ENCODE data around the gene ZBTB12.
A peak's percentile ranks its signal among the peaks of the same experiment; 100 is the strongest.
"Not testable (repeated sequence)": the region's sequence is repeated elsewhere in the genome, so short reads cannot be mapped to it uniquely, and the experiment has no call there.

The ZBTB12 gene

DNA sequence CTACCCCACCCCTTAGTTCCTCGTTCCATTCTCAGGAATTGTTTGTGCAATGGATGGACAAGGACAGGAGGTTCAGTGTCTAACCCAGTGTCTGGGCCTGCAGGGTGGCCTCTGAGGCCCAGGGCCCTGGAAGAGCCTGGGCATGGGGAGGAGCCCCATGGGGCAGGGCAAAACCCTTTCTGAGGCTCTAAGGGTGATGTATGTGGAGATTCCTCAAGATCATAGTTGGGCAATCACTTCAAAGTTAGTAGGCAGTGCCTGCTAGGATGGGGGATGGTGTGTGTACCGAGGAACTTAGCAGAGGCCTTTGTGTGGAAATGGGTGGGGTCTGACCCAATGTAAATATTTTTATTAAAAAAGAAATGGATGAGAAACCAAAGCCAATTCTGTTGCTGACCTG lies 18.9 kb upstream of the ZBTB12 start:
- no peak for DNase-seq

- no peak for DNase-seq
Measured at GRCh38 chr6:31919624-31920303, 17.9 kb upstream of the ZBTB12 start.

DNA sequence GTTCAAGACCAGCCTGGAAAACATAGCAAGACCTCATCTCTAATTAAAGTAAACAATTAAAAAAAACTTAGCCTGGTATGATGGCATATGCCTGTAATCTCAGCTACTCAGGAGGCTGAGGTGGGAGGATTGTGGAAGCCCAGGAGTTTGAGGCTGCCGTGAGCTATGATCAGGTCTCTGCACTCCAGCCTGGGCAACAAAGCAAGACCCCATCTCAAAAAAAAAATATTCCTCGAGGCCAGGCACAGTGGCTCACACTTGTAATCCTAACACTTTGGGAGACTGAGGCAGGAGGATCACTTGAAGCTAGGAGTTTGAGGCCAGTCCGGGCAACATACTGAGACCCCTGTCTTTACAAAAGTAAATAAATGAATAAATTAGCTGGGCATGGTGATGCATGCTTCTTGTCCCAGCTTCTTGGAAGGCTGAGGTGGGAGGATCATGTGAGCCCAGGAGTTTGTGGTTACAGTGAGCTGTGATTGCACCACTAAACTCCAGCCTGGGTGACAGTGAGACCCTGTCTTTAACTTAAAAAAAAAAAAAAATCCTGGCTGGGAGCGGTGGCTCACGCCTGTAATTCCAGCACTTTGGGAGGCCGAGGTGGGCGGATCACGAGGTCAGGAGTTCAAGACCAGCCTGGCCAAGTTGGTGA lies 16.3 kb upstream of the ZBTB12 start:
- DNase-seq: no peak

GRCh38 chr6:31915756-31916155 lies 13.9 kb upstream of the ZBTB12 start:
- no peak for DNase-seq

GRCh38 chr6:31915351-31915750 lies 13.5 kb upstream of the ZBTB12 start:
- DNase-seq: no peak

DNA sequence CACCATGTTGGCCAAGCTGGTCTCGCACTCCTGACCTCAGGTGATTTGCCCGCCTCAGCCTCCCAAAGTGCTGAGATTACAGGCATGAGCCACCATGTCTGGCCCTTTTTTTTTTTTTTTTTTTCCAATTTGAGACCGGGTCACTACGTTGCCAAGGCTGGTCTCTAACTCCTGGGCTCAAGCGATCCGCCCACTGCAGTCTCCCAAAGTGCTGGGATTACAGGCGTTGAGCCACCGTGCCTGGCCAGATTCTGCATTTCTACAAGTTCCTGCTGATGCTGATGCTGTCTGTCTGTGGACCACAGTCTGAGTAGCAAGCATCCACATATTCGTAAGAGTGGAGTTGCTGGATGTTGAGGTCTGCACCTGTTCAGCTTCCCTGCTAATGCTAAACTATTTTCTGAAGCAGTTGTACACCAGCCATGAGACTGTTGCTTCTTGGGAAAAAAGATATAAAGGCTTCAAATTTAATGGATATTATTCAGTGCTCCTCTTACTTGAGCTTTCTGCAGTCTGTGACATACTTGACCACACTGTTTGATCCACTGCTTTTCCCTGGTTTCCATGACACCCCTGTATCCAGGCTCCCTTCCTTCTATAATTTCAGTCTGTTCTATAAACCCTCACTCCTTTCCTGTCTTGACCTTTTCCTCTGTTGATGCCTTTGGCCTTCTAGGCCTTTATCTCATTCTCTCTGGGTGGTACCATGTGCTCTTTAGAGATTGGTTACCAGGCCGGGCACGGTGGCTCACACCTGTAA lies 10.1 kb upstream of the ZBTB12 start:
- no peak for DNase-seq

- not testable (repeated sequence) for DNase-seq
Measured at GRCh38 chr6:31909298-31909697, 7.4 kb upstream of the ZBTB12 start.

GRCh38 chr6:31908791-31909190 lies 6.9 kb upstream of the ZBTB12 start:
- DNase-seq: no peak

GRCh38 chr6:31908255-31908654 lies 6.4 kb upstream of the ZBTB12 start:
- DNase-seq: not testable (repeated sequence)

DNA sequence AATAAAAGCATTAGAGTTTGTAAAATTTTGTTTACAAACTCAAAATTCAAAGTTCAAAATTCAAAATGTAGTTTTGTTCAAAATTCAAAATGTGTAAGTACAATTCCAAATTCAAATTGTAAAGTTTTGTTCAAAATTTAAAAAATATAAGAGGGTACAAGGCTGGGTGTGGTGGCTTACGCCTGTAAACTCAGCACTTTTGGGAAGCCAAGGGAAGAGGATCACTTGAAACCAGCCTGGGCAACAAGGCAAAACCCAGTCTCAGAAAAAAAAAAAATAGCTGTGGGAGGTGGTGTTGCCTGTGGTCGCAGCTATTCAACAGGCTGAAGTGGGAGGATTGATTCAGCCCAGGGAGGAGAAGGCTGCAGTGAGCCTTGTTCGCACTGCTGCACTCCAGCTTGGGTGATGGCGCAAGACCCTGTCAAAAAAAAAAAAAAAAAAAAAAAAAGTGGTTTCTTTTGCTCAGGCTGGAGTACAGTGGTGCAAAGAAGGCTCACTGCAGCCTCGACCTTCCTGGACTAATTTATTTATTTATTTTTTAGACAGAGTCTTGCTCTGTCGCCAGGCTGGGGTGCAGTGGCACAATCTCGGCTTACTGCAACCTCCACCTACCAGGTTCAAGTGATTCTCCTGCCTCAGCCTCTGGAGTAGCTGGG lies 5.4 kb upstream of the ZBTB12 start:
- DNase-seq: no peak

GRCh38 chr6:31906727-31907126 lies 4.8 kb upstream of the ZBTB12 start:
- not testable (repeated sequence) for DNase-seq

GRCh38 chr6:31906122-31906521 lies 4.2 kb upstream of the ZBTB12 start:
- DNase-seq: no peak

DNA sequence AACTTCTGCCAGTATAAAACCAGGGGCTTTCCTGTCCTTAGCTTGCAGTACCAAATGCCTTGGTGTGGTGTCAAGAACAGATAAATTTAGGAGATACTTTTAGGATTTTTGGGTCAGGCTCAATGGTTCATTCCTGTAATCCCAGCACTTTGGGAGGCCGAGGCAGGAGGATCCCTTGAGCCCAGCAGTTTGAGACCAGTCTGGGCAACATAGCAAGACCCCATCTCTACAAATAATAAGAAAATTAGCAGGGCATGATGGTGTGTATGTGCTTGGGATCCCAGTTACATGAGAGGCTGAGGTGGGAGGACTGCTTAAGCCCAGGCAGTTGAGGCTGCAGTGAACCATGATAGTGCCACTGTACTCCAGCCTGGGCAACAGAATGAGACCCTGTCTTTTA lies 3.2 kb upstream of the ZBTB12 start:
- no peak for DNase-seq

- DNase-seq: no peak
Measured at GRCh38 chr6:31903957-31904356, 2.1 kb upstream of the ZBTB12 start.

DNA sequence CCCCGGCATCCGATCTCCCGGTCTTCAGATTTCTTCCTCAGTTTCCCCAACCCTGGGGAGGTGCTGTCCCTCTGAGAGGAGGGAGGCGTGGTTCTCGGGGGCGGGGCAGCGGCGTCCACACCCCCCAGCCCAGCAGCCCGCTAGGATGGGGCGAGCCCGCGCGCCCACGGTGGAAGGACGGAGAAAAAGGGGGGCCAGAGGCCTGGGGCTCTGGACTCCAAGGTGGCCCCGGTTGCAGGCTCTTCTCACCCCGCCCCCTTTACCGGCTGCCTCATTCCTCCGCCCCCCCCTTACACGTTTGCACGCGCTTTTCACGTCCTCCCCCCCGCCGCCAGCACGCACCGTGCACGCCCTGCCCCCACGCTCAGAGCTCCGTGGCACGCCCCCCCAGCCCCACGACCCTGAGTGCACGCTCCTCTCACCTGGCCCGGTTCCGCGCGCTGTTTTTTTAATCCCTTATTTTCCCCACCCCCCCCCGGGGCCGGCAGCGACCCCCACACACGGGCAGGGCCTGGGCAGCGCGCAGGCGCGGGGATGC lies 402 bp downstream of the ZBTB12 start:
- DNase-seq: peak; percentile 69

- no peak for DNase-seq
Measured at GRCh38 chr6:31900917-31901414, 920 bp downstream of the ZBTB12 start.

DNA sequence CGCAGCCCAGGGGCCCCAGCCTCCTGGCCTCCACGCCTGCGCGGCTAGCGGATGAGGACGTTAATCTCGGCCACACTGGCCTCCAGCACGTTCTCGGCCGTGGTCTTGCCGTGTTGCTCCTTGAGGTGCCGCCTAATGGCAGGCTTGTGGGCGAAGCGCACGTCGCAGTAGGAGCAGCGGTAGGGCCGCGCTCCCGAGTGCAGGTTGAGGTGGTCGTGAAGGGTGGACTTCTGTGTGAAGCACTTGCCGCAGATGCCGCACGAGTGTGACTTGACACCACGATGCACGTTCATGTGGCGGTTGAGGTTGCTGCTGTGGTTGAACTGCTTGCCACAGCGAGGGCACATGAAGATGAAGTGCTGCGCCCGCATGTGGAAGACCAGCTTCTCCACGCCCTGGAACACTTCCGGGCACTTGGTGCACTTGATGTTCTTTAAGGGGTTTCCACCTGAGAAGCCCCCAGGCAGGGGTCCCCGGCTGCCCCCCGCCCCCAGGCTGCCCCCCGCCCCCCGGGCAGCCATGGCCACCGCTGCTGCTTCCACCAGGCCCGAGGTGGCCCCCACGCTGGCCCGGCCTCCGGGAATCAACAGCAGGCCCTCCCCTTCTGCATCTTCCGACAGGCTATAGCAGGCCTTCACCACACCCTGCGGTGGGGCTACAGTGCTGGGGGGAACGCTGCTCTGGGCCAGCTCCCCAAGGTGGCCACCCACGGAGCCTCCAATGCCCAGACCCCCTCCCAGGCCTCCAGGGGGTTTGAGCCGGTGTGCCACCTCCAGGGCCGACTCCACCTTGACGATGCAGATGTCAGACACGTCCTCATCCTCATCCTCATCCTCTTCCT lies 1.8 kb downstream of the ZBTB12 start:
- no peak for DNase-seq

GRCh38 chr6:31899215-31899614 lies 2.7 kb downstream of the ZBTB12 start:
- DNase-seq: no peak

DNA sequence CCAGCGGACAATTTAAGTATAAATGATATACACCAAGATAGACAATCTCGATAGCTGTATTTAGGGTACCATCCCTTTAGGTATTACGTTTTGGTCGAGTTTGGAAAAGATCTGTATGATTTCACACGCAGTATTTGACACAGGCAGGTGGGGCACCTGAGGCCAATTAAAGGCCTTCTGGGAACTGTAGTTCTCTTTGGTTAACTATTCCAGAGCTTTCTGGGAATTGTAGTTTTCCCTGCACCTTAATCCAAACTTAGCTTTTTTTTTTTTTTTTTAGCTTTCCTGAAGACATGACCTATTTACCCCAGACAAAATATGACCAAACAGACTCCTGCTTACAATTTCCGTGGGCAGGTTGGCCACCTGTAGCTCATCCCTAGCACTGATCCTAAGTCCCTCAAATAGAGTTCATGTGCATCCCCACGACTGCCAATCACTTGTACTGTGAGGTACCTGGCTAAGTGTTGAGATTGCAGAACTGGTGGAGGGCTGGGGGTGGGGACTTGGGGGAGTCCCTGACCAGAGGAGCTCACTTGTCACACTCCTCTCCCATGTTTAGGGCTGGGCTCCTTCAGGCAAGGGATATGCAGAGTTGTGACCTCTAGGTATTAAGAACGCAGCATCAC lies 3.4 kb downstream of the ZBTB12 start:
- DNase-seq: no peak

- DNase-seq: peak; percentile 81
Measured at GRCh38 chr6:31897612-31898382, 4.1 kb downstream of the ZBTB12 start, which contains the start of gene EHMT2. Gene EHMT2 (minus strand): TSS chr6:31897698. CDS start chr6:31897677, 21 bp downstream.
